Measurements from ENCODE around the gene SHFL. TPM values are rescaled to one million over a fixed set of nuclear protein-coding genes. Genes with fewer than 3 reads are reported as not detected.
A peak's percentile ranks its signal among the peaks of the same experiment; 100 is the strongest.

Gene SHFL
- total RNA-seq, 1 donor from 2014 or later, result 16.8 TPM

DNA sequence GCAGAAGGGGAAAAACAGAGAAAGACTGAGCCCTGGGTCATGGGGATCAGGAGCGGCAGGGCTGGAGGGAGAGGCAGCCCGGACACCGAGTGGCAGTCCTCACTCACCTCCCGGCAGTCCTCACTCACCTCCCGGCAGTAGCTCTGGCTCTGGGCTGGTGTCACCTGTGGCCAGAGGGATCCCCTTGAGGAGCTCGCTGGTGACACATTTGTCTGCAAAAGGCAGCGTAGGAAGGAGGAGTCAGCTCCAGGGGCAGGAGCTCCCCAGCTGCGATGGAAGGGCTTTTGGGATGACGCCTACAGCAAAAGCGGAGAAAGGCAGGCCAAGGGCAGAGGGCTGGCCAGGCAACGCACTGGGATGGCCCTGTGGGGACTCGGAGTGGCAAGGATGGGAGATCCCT lies 32.8 kb downstream of the SHFL start:
- no peaks in the 10 kb centered on the region for H3K4me1 Mint-ChIP-seq (ENCODE audit: unreplicated experiment)
- H3K9me3 Mint-ChIP-seq, result no peaks in the 10 kb centered on the region
- no peaks in the 10 kb centered on the region for H3K36me3 Mint-ChIP-seq
- H3K27ac Mint-ChIP-seq, result peak overlapping the region; percentile 76
- TF ChIP-seq, protein P1, sequence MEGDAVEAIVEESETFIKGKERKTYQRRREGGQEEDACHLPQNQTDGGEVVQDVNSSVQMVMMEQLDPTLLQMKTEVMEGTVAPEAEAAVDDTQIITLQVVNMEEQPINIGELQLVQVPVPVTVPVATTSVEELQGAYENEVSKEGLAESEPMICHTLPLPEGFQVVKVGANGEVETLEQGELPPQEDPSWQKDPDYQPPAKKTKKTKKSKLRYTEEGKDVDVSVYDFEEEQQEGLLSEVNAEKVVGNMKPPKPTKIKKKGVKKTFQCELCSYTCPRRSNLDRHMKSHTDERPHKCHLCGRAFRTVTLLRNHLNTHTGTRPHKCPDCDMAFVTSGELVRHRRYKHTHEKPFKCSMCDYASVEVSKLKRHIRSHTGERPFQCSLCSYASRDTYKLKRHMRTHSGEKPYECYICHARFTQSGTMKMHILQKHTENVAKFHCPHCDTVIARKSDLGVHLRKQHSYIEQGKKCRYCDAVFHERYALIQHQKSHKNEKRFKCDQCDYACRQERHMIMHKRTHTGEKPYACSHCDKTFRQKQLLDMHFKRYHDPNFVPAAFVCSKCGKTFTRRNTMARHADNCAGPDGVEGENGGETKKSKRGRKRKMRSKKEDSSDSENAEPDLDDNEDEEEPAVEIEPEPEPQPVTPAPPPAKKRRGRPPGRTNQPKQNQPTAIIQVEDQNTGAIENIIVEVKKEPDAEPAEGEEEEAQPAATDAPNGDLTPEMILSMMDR (conservative IDR thresholded peaks at IDR 0.05), result no peak
- no peaks in the 10 kb centered on the region for H3K27me3 Mint-ChIP-seq
- no peak for DNase-seq (ENCODE audit: extremely low spot score, unreplicated experiment)
- peak overlapping the region; percentile 96 for H3K4me3 Mint-ChIP-seq

GRCh38 chr19:10120538-10121189 lies 34.5 kb downstream of the SHFL start:
- Mint-ChIP-seq H3K27me3 (no peaks in the 10 kb centered on the region), H3K36me3 (peaks cover 4% of the 10 kb centered on the region), H3K9me3 (no peaks in the 10 kb centered on the region), H3K27ac (no peak overlapping the region), H3K4me1 (ENCODE audit: unreplicated experiment) (no peaks in the 10 kb centered on the region), H3K4me3 (peak overlapping the region; percentile 37)
- TF ChIP-seq, protein P1 (conservative IDR thresholded peaks at IDR 0.05), result no peak
- no peak for DNase-seq (ENCODE audit: extremely low spot score, unreplicated experiment)

DNA sequence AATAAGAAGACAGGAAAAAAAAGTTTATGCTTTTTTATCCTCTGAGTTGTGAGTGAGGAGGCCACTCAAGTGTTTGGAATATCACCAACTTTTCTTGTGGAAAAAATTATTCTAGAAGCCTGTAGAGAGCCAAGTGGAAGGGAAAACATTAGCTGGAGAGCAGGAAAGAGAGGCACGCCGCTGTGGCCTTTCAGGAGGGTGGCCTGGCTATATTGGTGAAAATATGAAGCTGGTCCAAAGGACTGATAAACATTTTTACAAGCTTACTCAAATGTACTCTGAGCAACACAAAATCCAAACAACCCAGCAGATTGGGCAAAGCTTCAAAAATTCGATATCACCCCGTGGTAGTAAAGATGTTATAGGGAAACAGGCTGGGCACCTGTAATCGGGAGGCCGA lies 35.9 kb downstream of the SHFL start:
- H3K27ac Mint-ChIP-seq, result no peak overlapping the region
- TF ChIP-seq, protein P1 (conservative IDR thresholded peaks at IDR 0.05), result no peak
- H3K4me3 Mint-ChIP-seq, result no peak overlapping the region
- H3K9me3 Mint-ChIP-seq, result no peaks in the 10 kb centered on the region
- H3K4me1 Mint-ChIP-seq (ENCODE audit: unreplicated experiment), result no peaks in the 10 kb centered on the region
- no peaks in the 10 kb centered on the region for H3K27me3 Mint-ChIP-seq
- peaks cover 4% of the 10 kb centered on the region for H3K36me3 Mint-ChIP-seq
- no peak for DNase-seq (ENCODE audit: extremely low spot score, unreplicated experiment)

GRCh38 chr19:10124429-10124828 lies 38.3 kb downstream of the SHFL start:
- Mint-ChIP-seq H3K36me3 (peaks cover 4% of the 10 kb centered on the region), H3K4me1 (ENCODE audit: unreplicated experiment) (no peaks in the 10 kb centered on the region), H3K9me3 (no peaks in the 10 kb centered on the region), H3K4me3 (no peak overlapping the region), H3K27ac (no peak overlapping the region), H3K27me3 (no peaks in the 10 kb centered on the region)
- TF ChIP-seq, protein P1 (conservative IDR thresholded peaks at IDR 0.05), result no peak
- DNase-seq (ENCODE audit: extremely low spot score, unreplicated experiment), result no peak

DNA sequence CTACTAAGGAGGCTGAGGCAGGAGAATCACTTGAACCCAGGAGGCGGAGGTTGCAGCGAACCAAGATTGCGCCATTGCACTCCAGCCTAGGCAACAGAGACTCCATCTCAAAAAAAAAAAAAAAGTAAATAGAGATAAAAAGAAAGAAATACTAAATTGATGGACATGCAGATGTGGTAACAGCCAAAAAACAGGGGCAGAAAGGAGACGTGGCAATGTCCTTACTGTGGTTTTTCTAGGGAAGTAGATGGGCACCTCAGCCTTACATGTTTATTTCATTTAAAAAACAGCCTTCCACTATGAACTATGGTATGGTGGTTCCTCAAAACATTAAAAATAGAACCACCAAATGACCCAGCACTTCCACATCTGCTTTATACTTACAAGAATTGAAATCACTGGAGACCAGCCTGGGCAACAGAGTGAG lies 40.1 kb downstream of the SHFL start:
- Mint-ChIP-seq H3K9me3 (no peaks in the 10 kb centered on the region), H3K4me3 (no peak overlapping the region), H3K4me1 (ENCODE audit: unreplicated experiment) (no peaks in the 10 kb centered on the region), H3K27me3 (no peaks in the 10 kb centered on the region), H3K27ac (no peak overlapping the region), H3K36me3 (peaks cover 4% of the 10 kb centered on the region)
- TF ChIP-seq, protein P1 (conservative IDR thresholded peaks at IDR 0.05), result no peak
- DNase-seq (ENCODE audit: extremely low spot score, unreplicated experiment), result no peak
